Liver (tissue), 9 donors: ENCODE measurements around the gene HIRIP3. TPM values are rescaled to one million over a fixed set of nuclear protein-coding genes. Genes with fewer than 3 reads are reported as not detected.
"Not testable (repeated sequence)": the region's sequence is repeated elsewhere in the genome, so short reads cannot be mapped to it uniquely, and the experiment has no call there.

Experiments
- DNase-seq: peaks from one replicate; pipeline ENCODE4 v3.0.0-alpha.2; 2017; ENCODE audit warnings: low spot score
- H3K27ac ChIP-seq, 2 donors: one replicate each; pipeline ENCODE4 v1.7.0; 2013; ENCODE audit warnings: inconsistent platforms in 2 of 2, low read length in 2 of 2, control low read depth in 1 of 2, low read depth in 1 of 2, mild to moderate bottlenecking in 1 of 2
- H3K27me3 ChIP-seq, 4 donors: one replicate each; pipeline versions ENCODE4 v1.6.1 to v1.7.0; 2013; ENCODE audit warnings: low read length in 3 of 4, inconsistent platforms in 1 of 4, mild to moderate bottlenecking in 1 of 4, moderate library complexity in 1 of 4; ENCODE audit not compliant: control insufficient read depth in 4 of 4, insufficient read depth in 4 of 4
- H3K36me3 ChIP-seq, 4 donors: one replicate each; pipeline versions ENCODE4 v1.6.1 to v1.7.0; 2013; ENCODE audit warnings: low read length in 3 of 4, mild to moderate bottlenecking in 3 of 4, low read depth in 1 of 4, moderate library complexity in 1 of 4; ENCODE audit not compliant: control insufficient read depth in 4 of 4, insufficient read depth in 3 of 4
- H3K4me1 ChIP-seq, 4 donors: one replicate each; pipeline versions ENCODE4 v1.6.1 to v1.7.0; 2013; ENCODE audit warnings: low read length in 3 of 4, mild to moderate bottlenecking in 3 of 4, moderate library complexity in 1 of 4; ENCODE audit not compliant: control insufficient read depth in 4 of 4, insufficient read depth in 4 of 4
- H3K4me3 ChIP-seq, 3 donors: one replicate each; pipeline versions ENCODE4 v1.6.1 to v1.7.0; 2013; ENCODE audit warnings: low read length in 3 of 3, control low read depth in 1 of 3, low read depth in 1 of 3, mild to moderate bottlenecking in 1 of 3
- H3K9ac ChIP-seq, 2 donors: one replicate each; pipeline ENCODE4 v1.7.0; 2013; ENCODE audit warnings: low read length in 2 of 2, mild to moderate bottlenecking in 2 of 2, moderate library complexity in 2 of 2, control low read depth in 1 of 2, low read depth in 1 of 2
- H3K9me3 ChIP-seq, 4 donors: one replicate each; pipeline versions ENCODE4 v1.6.1 to v1.7.0; 2013; ENCODE audit warnings: low read length in 3 of 4; ENCODE audit not compliant: control insufficient read depth in 4 of 4
- EGR1 ChIP-seq, 2 donors: IDR thresholded peaks; 2 replicates each; pipeline ENCODE4 v1.6.1; 2016 to 2018; ENCODE audit warnings: antibody characterized with exemption in 2 of 2, low read depth in 2 of 2
- FOXA1 ChIP-seq: IDR thresholded peaks from 2 replicates; pipeline ENCODE4 v1.6.1; 2016; ENCODE audit warnings: antibody characterized with exemption
- FOXA2 ChIP-seq: IDR thresholded peaks from 2 replicates; pipeline ENCODE4 v1.6.1; 2016; ENCODE audit warnings: antibody characterized with exemption
- GABPA ChIP-seq, 2 donors: IDR thresholded peaks in 1 of 2; conservative IDR thresholded peaks in 1 of 2; 2 replicates each; pipeline ENCODE4 v1.6.1; 2016; ENCODE audit warnings: antibody characterized with exemption in 2 of 2, mild to moderate bottlenecking in 1 of 2, moderate library complexity in 1 of 2
- HNF4A ChIP-seq, 2 donors: conservative IDR thresholded peaks; 2 replicates each; pipeline ENCODE4 v1.6.1; 2016; ENCODE audit warnings: antibody characterized with exemption in 2 of 2, mild to moderate bottlenecking in 2 of 2
- HNF4G ChIP-seq: IDR thresholded peaks from 2 replicates; pipeline ENCODE4 v1.6.1; 2016; ENCODE audit warnings: antibody characterized with exemption
- JUND ChIP-seq, 2 donors: IDR thresholded peaks; 2 replicates each; pipeline ENCODE4 v1.6.1; 2016; ENCODE audit warnings: antibody characterized with exemption in 2 of 2
- NR2F2 ChIP-seq: IDR thresholded peaks from 2 replicates; pipeline ENCODE4 v1.6.1; 2016; ENCODE audit warnings: antibody characterized with exemption
- RAD21 ChIP-seq, 2 donors: IDR thresholded peaks; 2 replicates each; pipeline ENCODE4 v1.6.1; 2016; ENCODE audit warnings: antibody characterized with exemption in 2 of 2, mild to moderate bottlenecking in 2 of 2
- REST ChIP-seq: IDR thresholded peaks from 2 replicates; pipeline ENCODE4 v1.6.1; 2016; ENCODE audit warnings: antibody characterized with exemption, mild to moderate bottlenecking
- SP1 ChIP-seq: IDR thresholded peaks from 2 replicates; pipeline ENCODE4 v1.6.1; 2018; ENCODE audit warnings: antibody characterized with exemption, mild to moderate bottlenecking
- TAF1 ChIP-seq: conservative IDR thresholded peaks from 2 replicates; pipeline ENCODE4 v1.6.1; 2016; ENCODE audit warnings: antibody characterized with exemption, mild to moderate bottlenecking
- YY1 ChIP-seq: IDR thresholded peaks from 2 replicates; pipeline ENCODE4 v1.6.1; 2016; ENCODE audit warnings: antibody characterized with exemption, mild to moderate bottlenecking
- ZBTB33 ChIP-seq: IDR thresholded peaks from 2 replicates; pipeline ENCODE4 v1.6.1; 2016; ENCODE audit warnings: antibody characterized with exemption
- WGBS: extraction: QIAGEN DNeasy Blood & Tissue Kit; methylation state at CpG from one replicate; pipeline ENCODE4 v1.1.7; 2013; 5-methylcytosine and 5-hydroxymethylcytosine counted together
- polyA plus RNA-seq, 2 donors: library from polyadenylated mRNA; stranded (reverse) in 1 of 2; unstranded in 1 of 2; fragments of 200-250 nt in 1 of 2; fragments of >200 nt in 1 of 2; fragmentation: Nextera tagmentation in 1 of 2; extraction: Ambion mirVana in 1 of 2; gene quantifications; one replicate each; pipeline versions ENCODE4 v1.2.1 to v1.2.3, GENCODE V29; 2013 to 2015
- total RNA-seq, 2 donors: library from RNA; depleted of rRNA; stranded (reverse); fragments of >200 nt; gene quantifications; one replicate each; pipeline ENCODE4 v1.2.3, GENCODE V29; 2014
- TF ChIP-seq, protein P1 (sequence below): fragments of 150-350 bp; IDR thresholded peaks from 2 replicates; pipeline ENCODE4 v1.5.1; 2017; ENCODE audit warnings: improper control_type of control experiment, low read depth, low read length; ENCODE audit not compliant: missing input control
- donor health status: healthy.
- donor health status: healthy.
- donor health status: healthy.
- donor health status: healthy.
- donor health status: healthy.

The HIRIP3 gene
- total and polyA plus RNA-seq, 4 donors = 5.7 to 10.5 (median 9.1) TPM

DNA sequence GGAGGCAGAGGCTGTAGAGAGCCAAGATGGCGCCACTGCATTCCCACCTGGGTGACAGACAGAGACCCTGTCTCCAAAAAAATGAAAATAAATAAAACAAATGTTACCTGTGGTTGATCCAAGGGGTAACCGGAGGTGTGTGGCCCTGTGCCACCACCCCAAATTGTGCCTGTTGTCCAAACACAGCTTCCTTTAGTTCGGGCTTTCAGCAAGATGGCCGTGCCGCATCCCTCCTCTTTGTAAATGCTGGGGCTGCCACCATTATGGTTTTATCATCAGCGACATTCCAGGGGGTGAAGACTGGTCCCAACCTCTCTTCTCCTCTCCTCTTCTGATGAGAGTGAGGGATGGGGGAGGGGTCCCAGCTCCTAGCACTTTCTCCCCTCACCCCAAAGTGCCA lies 27.5 kb upstream of the HIRIP3 start, which contains the start of gene C16orf92:
TSS of gene C16orf92 (plus strand) at position 312 of the 400 bp plus-strand sequence. CDS start 143 bp downstream, outside the sequence.
- no peak within 1 kb of the TSS for H3K4me3 ChIP-seq
- no peaks in the 10 kb centered on the region for H3K27me3 ChIP-seq
- no peak for DNase-seq
- 84% methylated on average over 6 of the region's 6 CpGs for WGBS
- H3K4me1 ChIP-seq = peaks cover 2 to 8% (median 4%) of the 10 kb centered on the region in 4 donors
- H3K27ac ChIP-seq = no peak within 1 kb of the TSS
- H3K9ac ChIP-seq = no peak within 1 kb of the TSS
- no peaks in the 10 kb centered on the region for H3K9me3 ChIP-seq
- H3K36me3 ChIP-seq = no peaks in the 10 kb centered on the region
- no peak for TF ChIP-seq YY1
- TF ChIP-seq GABPA (IDR thresholded peaks at IDR 0.05 in 1 of 2, conservative IDR thresholded peaks at IDR 0.05 in 1 of 2) = no peak
- no peak for TF ChIP-seq ZBTB33
- no peak for TF ChIP-seq FOXA1
- no peak for TF ChIP-seq NR2F2
- no peak for TF ChIP-seq SP1
- TF ChIP-seq TAF1 = no peak
- TF ChIP-seq, protein P1, sequence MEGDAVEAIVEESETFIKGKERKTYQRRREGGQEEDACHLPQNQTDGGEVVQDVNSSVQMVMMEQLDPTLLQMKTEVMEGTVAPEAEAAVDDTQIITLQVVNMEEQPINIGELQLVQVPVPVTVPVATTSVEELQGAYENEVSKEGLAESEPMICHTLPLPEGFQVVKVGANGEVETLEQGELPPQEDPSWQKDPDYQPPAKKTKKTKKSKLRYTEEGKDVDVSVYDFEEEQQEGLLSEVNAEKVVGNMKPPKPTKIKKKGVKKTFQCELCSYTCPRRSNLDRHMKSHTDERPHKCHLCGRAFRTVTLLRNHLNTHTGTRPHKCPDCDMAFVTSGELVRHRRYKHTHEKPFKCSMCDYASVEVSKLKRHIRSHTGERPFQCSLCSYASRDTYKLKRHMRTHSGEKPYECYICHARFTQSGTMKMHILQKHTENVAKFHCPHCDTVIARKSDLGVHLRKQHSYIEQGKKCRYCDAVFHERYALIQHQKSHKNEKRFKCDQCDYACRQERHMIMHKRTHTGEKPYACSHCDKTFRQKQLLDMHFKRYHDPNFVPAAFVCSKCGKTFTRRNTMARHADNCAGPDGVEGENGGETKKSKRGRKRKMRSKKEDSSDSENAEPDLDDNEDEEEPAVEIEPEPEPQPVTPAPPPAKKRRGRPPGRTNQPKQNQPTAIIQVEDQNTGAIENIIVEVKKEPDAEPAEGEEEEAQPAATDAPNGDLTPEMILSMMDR = no peak
- TF ChIP-seq REST = no peak
- TF ChIP-seq JUND (IDR thresholded peaks at IDR 0.05) = no peak
- TF ChIP-seq RAD21 (IDR thresholded peaks at IDR 0.05) = no peak

DNA sequence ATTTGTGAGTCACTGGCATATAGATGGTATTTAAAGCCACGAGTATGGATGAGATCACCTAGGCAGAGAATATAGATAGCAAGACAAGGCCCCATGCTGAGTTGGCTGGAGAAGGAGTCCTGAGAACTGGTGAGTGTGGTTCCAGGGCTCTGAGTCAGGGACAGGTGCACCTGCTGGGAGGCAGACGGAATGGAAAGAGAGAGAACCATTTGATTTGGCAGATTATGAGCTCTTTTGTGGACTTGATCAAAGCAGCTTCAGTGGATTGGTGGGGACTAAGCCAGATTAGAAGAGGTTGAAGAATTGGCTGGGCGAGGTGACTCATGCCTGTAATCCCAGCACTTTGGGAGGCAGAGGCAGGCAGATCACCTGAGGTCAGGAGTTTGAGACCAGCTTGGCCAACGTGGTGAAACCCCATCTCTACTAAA lies 23.3 kb upstream of the HIRIP3 start:
- TF ChIP-seq GABPA (IDR thresholded peaks at IDR 0.05 in 1 of 2, conservative IDR thresholded peaks at IDR 0.05 in 1 of 2) = no peak
- no peak for TF ChIP-seq HNF4G
- no peak for TF ChIP-seq REST
- TF ChIP-seq TAF1 = no peak
- TF ChIP-seq EGR1 (IDR thresholded peaks at IDR 0.05; ENCODE audit: low read depth in 2 of 2) = no peak
- TF ChIP-seq FOXA2 = no peak
- TF ChIP-seq NR2F2 = no peak
- TF ChIP-seq RAD21 (IDR thresholded peaks at IDR 0.05) = no peak
- TF ChIP-seq YY1 = no peak
- no peak for TF ChIP-seq ZBTB33
- no peak for TF ChIP-seq HNF4A (conservative IDR thresholded peaks at IDR 0.05)
- peaks cover 2 to 8% (median 4%) of the 10 kb centered on the region in 4 donors for H3K4me1 ChIP-seq
- H3K9ac ChIP-seq = no peak overlapping the region
- H3K27ac ChIP-seq = no peak overlapping the region
- DNase-seq = no peak
- no peaks in the 10 kb centered on the region for H3K9me3 ChIP-seq
- no peaks in the 10 kb centered on the region for H3K27me3 ChIP-seq
- 85% methylated on average over 4 of the region's 4 CpGs for WGBS
- H3K36me3 ChIP-seq = no peaks in the 10 kb centered on the region
- no peak overlapping the region for H3K4me3 ChIP-seq

GRCh38 chr16:30017937-30018336 lies 22.5 kb upstream of the HIRIP3 start:
- H3K4me3 ChIP-seq, H3K27ac ChIP-seq, H3K4me1 ChIP-seq, H3K9ac ChIP-seq, DNase-seq, H3K27me3 ChIP-seq, H3K36me3 ChIP-seq, H3K9me3 ChIP-seq: not testable (repeated sequence)
- WGBS = 84% methylated on average over 4 of the region's 4 CpGs
